Lung (tissue), 12 donors: ENCODE measurements around the gene DCUN1D5. TPM values are rescaled to one million over a fixed set of nuclear protein-coding genes. Genes with fewer than 3 reads are reported as not detected.

Experiments
- ATAC-seq: fragments of 200-7000 bp; cut with Tn5 transposase; one replicate; pipeline ENCODE4 v1.9.1; 2020; ENCODE audit warnings: moderate number of reproducible peaks; ENCODE audit not compliant: insufficient read depth, low FRiP score
- DNase-seq, 3 donors: peaks; one replicate each; pipeline ENCODE4 v3.0.0-alpha.2; 2013 to 2017
- H3K27ac ChIP-seq, 2 donors: one replicate each; pipeline ENCODE4 v1.5.1; 2013; ENCODE audit warnings: mild to moderate bottlenecking in 2 of 2, moderate library complexity in 2 of 2, control low read depth in 1 of 2, inconsistent platforms in 1 of 2, low read depth in 1 of 2, low read length in 1 of 2
- H3K27me3 ChIP-seq, 3 donors: one replicate each; pipeline ENCODE4 v1.5.1; 2013; ENCODE audit warnings: low read length in 2 of 3; ENCODE audit not compliant: control insufficient read depth in 3 of 3, insufficient read depth in 3 of 3
- H3K36me3 ChIP-seq, 4 donors: one replicate each; pipeline ENCODE4 v1.5.1; 2013; ENCODE audit warnings: low read length in 4 of 4, mild to moderate bottlenecking in 1 of 4, moderate library complexity in 1 of 4; ENCODE audit not compliant: control insufficient read depth in 4 of 4, insufficient read depth in 4 of 4
- H3K4me1 ChIP-seq, 5 donors: one replicate each; pipeline ENCODE4 v1.5.1; 2013; ENCODE audit warnings: low read length in 5 of 5, mild to moderate bottlenecking in 2 of 5, moderate library complexity in 1 of 5; ENCODE audit not compliant: control insufficient read depth in 5 of 5, insufficient read depth in 5 of 5
- H3K4me3 ChIP-seq: one replicate; pipeline ENCODE4 v1.5.1; 2013; ENCODE audit warnings: mild to moderate bottlenecking, control low read depth, moderate library complexity
- H3K9ac ChIP-seq, 2 donors: one replicate each; pipeline ENCODE4 v1.5.1; 2013; ENCODE audit warnings: low read length in 2 of 2, control low read depth in 1 of 2; ENCODE audit not compliant: insufficient read depth in 1 of 2
- H3K9me3 ChIP-seq, 4 donors: one replicate each; pipeline ENCODE4 v1.5.1; 2013; ENCODE audit warnings: low read length in 3 of 4, mild to moderate bottlenecking in 1 of 4, moderate library complexity in 1 of 4; ENCODE audit not compliant: control insufficient read depth in 4 of 4, insufficient read depth in 3 of 4
- CTCF ChIP-seq: IDR thresholded peaks from 2 replicates; pipeline ENCODE4 v1.5.1; 2012; ENCODE audit warnings: mild to moderate bottlenecking; ENCODE audit errors: control extremely low read depth, extremely low read depth
- WGBS, 2 donors: extraction: QIAGEN DNeasy Blood & Tissue Kit; methylation state at CpG; one replicate each; pipeline ENCODE4 v1.1.7; 2013; 5-methylcytosine and 5-hydroxymethylcytosine counted together
- polyA plus RNA-seq, 2 donors: library from polyadenylated mRNA; stranded (reverse); fragments of 200-250 nt; gene quantifications; one replicate each; pipeline ENCODE4 v1.2.1, GENCODE V29; 2013
- total RNA-seq, 2 donors: library from RNA; depleted of rRNA in 1 of 2; stranded (reverse); fragments of >200 nt in 1 of 2; gene quantifications; one replicate each; pipeline ENCODE4 v1.2.1, GENCODE V29; 2014 to 2021
- donor health status: control.
- donor health status: control.
- donor health status: Bipolar disorder and iron deficiency.
- donor health status: healthy.
- donor health status: DM: yes; HTN: yes; CAD: no.

DCUN1D5 gene
- total and polyA plus RNA-seq, 4 donors = 12.4 to 28.8 (median 24.7) TPM

GRCh38 chr11:103055221-103055890 is 36.6 kb downstream of the DCUN1D5 start:
- Histone ChIP-seq H3K27ac (no peak overlapping the region), H3K9ac (no peak overlapping the region), H3K4me1 (no peaks in the 10 kb centered on the region), H3K36me3 (peaks cover 0 to 3% (median 2%) of the 10 kb centered on the region in 4 donors), H3K4me3 (no peak overlapping the region), H3K27me3 (no peaks in the 10 kb centered on the region), H3K9me3 (no peaks in the 10 kb centered on the region)
- no peak for ATAC-seq
- 48 to 64% methylated on average over 3 of the region's 3 CpGs for WGBS, 2 donors
- TF ChIP-seq CTCF = peak; percentile 47
- peak in 2 of 3 donors; percentile 51 to 54 for DNase-seq

GRCh38 chr11:103053997-103054396 is 38.0 kb downstream of the DCUN1D5 start:
- Histone ChIP-seq H3K9me3 (no peaks in the 10 kb centered on the region), H3K4me3 (no peak overlapping the region), H3K4me1 (no peaks in the 10 kb centered on the region), H3K27me3 (no peaks in the 10 kb centered on the region), H3K27ac (no peak overlapping the region), H3K9ac (no peak overlapping the region), H3K36me3 (peaks cover 0 to 3% (median 0%) of the 10 kb centered on the region in 4 donors)
- no peak for ATAC-seq
- 87 to 90% methylated on average over 3 of the region's 3 CpGs for WGBS, 2 donors
- DNase-seq = no peak
- TF ChIP-seq CTCF = no peak

GRCh38 chr11:103051981-103052380 is 40.0 kb downstream of the DCUN1D5 start:
- no peak overlapping the region for H3K4me3 ChIP-seq
- no peaks in the 10 kb centered on the region for H3K27me3 ChIP-seq
- ATAC-seq (no peak), DNase-seq (no peak)
- TF ChIP-seq CTCF = no peak
- peaks cover 0 to 3% (median 0%) of the 10 kb centered on the region in 4 donors for H3K36me3 ChIP-seq
- 85 to 87% methylated on average over 4 of the region's 4 CpGs for WGBS, 2 donors
- H3K9me3 ChIP-seq = no peaks in the 10 kb centered on the region
- no peak overlapping the region for H3K9ac ChIP-seq
- H3K4me1 ChIP-seq = no peaks in the 10 kb centered on the region
- no peak overlapping the region for H3K27ac ChIP-seq
